ENCODE measurements around the gene LMAN1L.

LMAN1L gene

DNA sequence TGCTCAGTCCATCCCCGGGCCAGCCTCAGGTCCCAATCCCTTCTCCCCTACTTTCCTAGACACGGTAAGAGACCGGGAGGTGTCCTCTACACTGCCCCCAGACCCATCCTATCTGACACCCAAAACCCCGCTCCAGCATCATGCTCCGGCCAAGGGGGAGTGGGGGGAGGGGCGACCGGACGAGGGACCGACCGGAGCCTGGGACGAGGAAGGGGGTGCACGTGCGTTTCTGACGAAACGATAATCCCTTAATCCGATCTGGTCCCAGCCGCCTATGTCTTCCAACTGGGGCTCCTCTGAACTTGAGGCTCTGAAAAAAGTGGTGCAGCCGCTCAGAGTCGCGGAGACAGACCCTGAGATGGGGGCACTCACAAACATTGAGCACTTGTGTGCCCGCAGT, 14.3 kb downstream of the LMAN1L start:
- no peak for DNase-seq
- Histone ChIP-seq H3K36me3 (replicated peaks; ENCODE audit: insufficient read depth, low read length) (no peaks in the 10 kb centered on the region), H2AFZ (ENCODE audit: low read length) (no peak overlapping the region), H3F3A (ENCODE audit: insufficient read depth, low read length) (no peaks in the 10 kb centered on the region), H3K27ac (ENCODE audit: low read length) (no peak overlapping the region), H3K4me2 (ENCODE audit: low read depth, low read length) (no peak overlapping the region), H3K9ac (ENCODE audit: low read length) (no peak overlapping the region), H3K9me3 (replicated peaks; ENCODE audit: insufficient read depth, low read length) (no peaks in the 10 kb centered on the region), H3K9me2 (replicated peaks; ENCODE audit: insufficient read depth, low read length) (no peaks in the 10 kb centered on the region), H3K4me3 (ENCODE audit: low read length) (no peak overlapping the region), H3K27me3 (replicated peaks; ENCODE audit: insufficient read depth, low read length) (peaks cover 75% of the 10 kb centered on the region), H3K79me2 (ENCODE audit: low read length) (no peaks in the 10 kb centered on the region), H3K4me1 (ENCODE audit: low read length) (no peaks in the 10 kb centered on the region), H4K20me1 (ENCODE audit: insufficient read depth, low read length) (no peaks in the 10 kb centered on the region)
- no peak for TF ChIP-seq EZH2phosphoT487 (IDR thresholded peaks at IDR 0.05; ENCODE audit: low read length)
- no peak for TF ChIP-seq CTCF (IDR thresholded peaks at IDR 0.05; ENCODE audit: low read length)

DNA sequence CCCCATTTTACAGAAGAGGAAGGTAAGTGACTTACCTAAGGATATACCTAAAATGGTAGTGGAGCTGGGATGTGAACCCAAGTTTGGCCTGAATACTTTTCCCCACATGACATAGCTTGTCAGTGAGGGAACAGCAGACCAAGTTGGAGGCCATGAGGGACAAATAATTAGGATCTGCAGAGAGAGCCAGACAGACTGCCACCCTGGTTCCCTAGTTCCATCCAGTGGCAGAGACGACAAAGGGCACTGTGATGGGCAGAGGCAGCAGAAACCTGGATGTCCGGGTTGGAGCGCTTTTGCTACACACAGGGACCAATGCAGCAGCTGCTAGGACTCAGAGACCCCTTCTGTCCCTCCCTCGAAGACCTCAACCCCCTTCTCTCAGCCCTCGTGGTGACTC, 15.0 kb downstream of the LMAN1L start:
- H3K27me3 ChIP-seq (replicated peaks; ENCODE audit: insufficient read depth, low read length): peaks cover 75% of the 10 kb centered on the region
- no peak for TF ChIP-seq EZH2 (optimal IDR thresholded peaks at IDR 0.05; ENCODE audit: low read depth, low read length)
- TF ChIP-seq CTCF (IDR thresholded peaks at IDR 0.05; ENCODE audit: low read length): no peak
- no peak for TF ChIP-seq EZH2phosphoT487 (IDR thresholded peaks at IDR 0.05; ENCODE audit: low read length)
- no peak overlapping the region for H3K9ac ChIP-seq (ENCODE audit: low read length)
- no peaks in the 10 kb centered on the region for H3F3A ChIP-seq (ENCODE audit: insufficient read depth, low read length)
- H2AFZ ChIP-seq (ENCODE audit: low read length): no peak overlapping the region
- no peaks in the 10 kb centered on the region for H3K9me3 ChIP-seq (replicated peaks; ENCODE audit: insufficient read depth, low read length)
- H3K4me3 ChIP-seq (ENCODE audit: low read length): no peak overlapping the region
- H4K20me1 ChIP-seq (ENCODE audit: insufficient read depth, low read length): no peaks in the 10 kb centered on the region
- no peaks in the 10 kb centered on the region for H3K9me2 ChIP-seq (replicated peaks; ENCODE audit: insufficient read depth, low read length)
- no peak overlapping the region for H3K4me2 ChIP-seq (ENCODE audit: low read depth, low read length)
- no peaks in the 10 kb centered on the region for H3K36me3 ChIP-seq (replicated peaks; ENCODE audit: insufficient read depth, low read length)
- no peaks in the 10 kb centered on the region for H3K4me1 ChIP-seq (ENCODE audit: low read length)
- no peak for DNase-seq
- no peak overlapping the region for H3K27ac ChIP-seq (ENCODE audit: low read length)
- no peaks in the 10 kb centered on the region for H3K79me2 ChIP-seq (ENCODE audit: low read length)

DNA sequence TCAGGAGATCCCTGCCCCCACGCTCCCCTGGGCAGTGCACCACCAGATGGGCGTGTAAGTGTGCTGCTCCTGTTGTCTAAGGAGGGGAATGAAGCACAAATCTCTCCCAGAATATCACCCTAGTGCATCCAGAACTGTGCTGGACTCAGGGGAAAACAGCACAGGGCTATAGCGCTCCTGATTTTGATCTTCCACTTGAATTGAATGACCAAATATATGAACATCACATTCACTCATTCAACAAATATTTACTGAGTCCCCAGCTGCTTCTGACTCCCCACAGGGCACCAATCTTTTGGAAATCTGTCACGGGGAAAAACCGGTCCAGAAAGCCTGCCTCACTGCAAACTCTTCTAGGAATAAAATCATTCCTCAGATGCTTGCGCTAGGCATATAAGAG, 16.2 kb downstream of the LMAN1L start:
- no peak for TF ChIP-seq EZH2 (optimal IDR thresholded peaks at IDR 0.05; ENCODE audit: low read depth, low read length)
- TF ChIP-seq CTCF (IDR thresholded peaks at IDR 0.05; ENCODE audit: low read length): no peak
- TF ChIP-seq EZH2phosphoT487 (IDR thresholded peaks at IDR 0.05; ENCODE audit: low read length): no peak
- no peak overlapping the region for H3K4me3 ChIP-seq (ENCODE audit: low read length)
- no peaks in the 10 kb centered on the region for H3K79me2 ChIP-seq (ENCODE audit: low read length)
- no peaks in the 10 kb centered on the region for H3K36me3 ChIP-seq (replicated peaks; ENCODE audit: insufficient read depth, low read length)
- no peak overlapping the region for H3K4me2 ChIP-seq (ENCODE audit: low read depth, low read length)
- no peak overlapping the region for H2AFZ ChIP-seq (ENCODE audit: low read length)
- H3K27ac ChIP-seq (ENCODE audit: low read length): no peak overlapping the region
- DNase-seq: no peak
- H3K9me2 ChIP-seq (replicated peaks; ENCODE audit: insufficient read depth, low read length): no peaks in the 10 kb centered on the region
- H3K9ac ChIP-seq (ENCODE audit: low read length): no peak overlapping the region
- H3F3A ChIP-seq (ENCODE audit: insufficient read depth, low read length): no peaks in the 10 kb centered on the region
- H3K27me3 ChIP-seq (replicated peaks; ENCODE audit: insufficient read depth, low read length): peaks cover 64% of the 10 kb centered on the region
- H4K20me1 ChIP-seq (ENCODE audit: insufficient read depth, low read length): no peaks in the 10 kb centered on the region
- H3K9me3 ChIP-seq (replicated peaks; ENCODE audit: insufficient read depth, low read length): no peaks in the 10 kb centered on the region
- H3K4me1 ChIP-seq (ENCODE audit: low read length): no peaks in the 10 kb centered on the region
